Mucosa of descending colon (tissue), 3 donors: ENCODE measurements around the gene AKT3. TPM values are rescaled to one million over a fixed set of nuclear protein-coding genes. Genes with fewer than 3 reads are reported as not detected.

Experiments
- ATAC-seq: fragments of 200-7000 bp; cut with Tn5 transposase; one replicate; pipeline ENCODE4 v1.9.1; 2020; ENCODE audit warnings: mild to moderate bottlenecking, moderate library complexity
- DNase-seq, 3 donors: peaks; one replicate each; pipeline ENCODE4 v3.0.0-alpha.2; 2020
- H3K36me3 ChIP-seq: fragments of 200-600 bp; one replicate; pipeline ENCODE4 v1.8.0; 2021; ENCODE audit warnings: low read depth, mild to moderate bottlenecking
- H3K4me1 ChIP-seq: fragments of 200-600 bp; one replicate; pipeline ENCODE4 v1.8.0; 2021; ENCODE audit warnings: low read depth, mild to moderate bottlenecking
- H3K4me3 ChIP-seq: fragments of 200-600 bp; one replicate; pipeline ENCODE4 v1.8.0; 2021; ENCODE audit warnings: mild to moderate bottlenecking
- H3K9me3 ChIP-seq: fragments of 200-600 bp; one replicate; pipeline ENCODE4 v1.8.0; 2021; ENCODE audit warnings: mild to moderate bottlenecking
- intact Hi-C, 2 donors: fragments of 100-400 bp; cut with DNase I in 1 of 2; cut with micrococcal nuclease in 1 of 2; formaldehyde crosslinking; loops; one replicate each; pipeline versions ENCODE4 v1.11.0 to v1.11.1; 2022; cut with DNase I, micrococcal nuclease
- total RNA-seq, 3 donors: library from RNA; stranded (reverse); fragmentation: NEBNext Ultra II Directional in 2 of 3; extraction: Animal tissue kit (Norgen Biotek cat#: 25700) in 2 of 3; gene quantifications; one replicate each; pipeline versions ENCODE4 v1.2.1 to v1.2.4, GENCODE V29; 2021 to 2023
- TF ChIP-seq, protein P1 (sequence below): fragments of 200-600 bp; IDR thresholded peaks from one replicate; pipeline ENCODE4 v1.8.0; 2022; ENCODE audit warnings: antibody characterized with exemption, mild to moderate bottlenecking
- donor health status: DM: no; HTN: no; CAD: no; lungs with moderate emphysema.
- donor health status: DM: no; HTN: no; CAD: no.
- donor health status: DM: no; HTN: yes; CAD: no.

AKT3 gene
- total RNA-seq, 3 donors from 2014 or later: 8.2 to 119 (median 12.6) TPM

DNA sequence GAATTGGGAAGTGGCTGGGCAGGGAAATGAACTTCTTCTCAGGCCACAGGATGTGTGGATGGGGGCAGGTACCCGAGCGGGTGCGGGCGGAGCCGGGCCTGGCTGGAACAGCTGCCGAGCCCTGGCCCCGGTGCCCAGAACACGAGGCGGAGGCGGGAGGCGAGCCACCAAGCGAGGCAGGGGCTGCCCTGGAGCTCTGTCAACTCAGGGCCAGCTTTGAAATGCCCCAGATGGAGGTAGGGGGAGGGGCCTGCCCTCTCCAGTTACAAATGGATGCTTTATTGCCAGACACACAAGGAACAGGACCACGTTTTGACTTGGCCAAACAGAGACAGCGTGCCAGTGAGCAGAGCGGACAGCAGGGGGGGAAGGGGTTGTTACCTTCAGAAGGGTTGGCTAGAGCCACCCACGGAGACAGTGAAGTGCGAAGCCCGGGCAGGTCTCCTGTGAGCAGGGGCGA is 353.8 kb downstream of the AKT3 start:
- intact Hi-C loops: no loop called here
- no peaks in the 10 kb centered on the region for H3K4me1 ChIP-seq
- DNase-seq (no peak), ATAC-seq (peak; percentile 27)
- H3K36me3 ChIP-seq: no peaks in the 10 kb centered on the region
- TF ChIP-seq, protein P1, sequence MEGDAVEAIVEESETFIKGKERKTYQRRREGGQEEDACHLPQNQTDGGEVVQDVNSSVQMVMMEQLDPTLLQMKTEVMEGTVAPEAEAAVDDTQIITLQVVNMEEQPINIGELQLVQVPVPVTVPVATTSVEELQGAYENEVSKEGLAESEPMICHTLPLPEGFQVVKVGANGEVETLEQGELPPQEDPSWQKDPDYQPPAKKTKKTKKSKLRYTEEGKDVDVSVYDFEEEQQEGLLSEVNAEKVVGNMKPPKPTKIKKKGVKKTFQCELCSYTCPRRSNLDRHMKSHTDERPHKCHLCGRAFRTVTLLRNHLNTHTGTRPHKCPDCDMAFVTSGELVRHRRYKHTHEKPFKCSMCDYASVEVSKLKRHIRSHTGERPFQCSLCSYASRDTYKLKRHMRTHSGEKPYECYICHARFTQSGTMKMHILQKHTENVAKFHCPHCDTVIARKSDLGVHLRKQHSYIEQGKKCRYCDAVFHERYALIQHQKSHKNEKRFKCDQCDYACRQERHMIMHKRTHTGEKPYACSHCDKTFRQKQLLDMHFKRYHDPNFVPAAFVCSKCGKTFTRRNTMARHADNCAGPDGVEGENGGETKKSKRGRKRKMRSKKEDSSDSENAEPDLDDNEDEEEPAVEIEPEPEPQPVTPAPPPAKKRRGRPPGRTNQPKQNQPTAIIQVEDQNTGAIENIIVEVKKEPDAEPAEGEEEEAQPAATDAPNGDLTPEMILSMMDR: no peak
- no peak overlapping the region for H3K4me3 ChIP-seq
- H3K9me3 ChIP-seq: no peaks in the 10 kb centered on the region

DNA sequence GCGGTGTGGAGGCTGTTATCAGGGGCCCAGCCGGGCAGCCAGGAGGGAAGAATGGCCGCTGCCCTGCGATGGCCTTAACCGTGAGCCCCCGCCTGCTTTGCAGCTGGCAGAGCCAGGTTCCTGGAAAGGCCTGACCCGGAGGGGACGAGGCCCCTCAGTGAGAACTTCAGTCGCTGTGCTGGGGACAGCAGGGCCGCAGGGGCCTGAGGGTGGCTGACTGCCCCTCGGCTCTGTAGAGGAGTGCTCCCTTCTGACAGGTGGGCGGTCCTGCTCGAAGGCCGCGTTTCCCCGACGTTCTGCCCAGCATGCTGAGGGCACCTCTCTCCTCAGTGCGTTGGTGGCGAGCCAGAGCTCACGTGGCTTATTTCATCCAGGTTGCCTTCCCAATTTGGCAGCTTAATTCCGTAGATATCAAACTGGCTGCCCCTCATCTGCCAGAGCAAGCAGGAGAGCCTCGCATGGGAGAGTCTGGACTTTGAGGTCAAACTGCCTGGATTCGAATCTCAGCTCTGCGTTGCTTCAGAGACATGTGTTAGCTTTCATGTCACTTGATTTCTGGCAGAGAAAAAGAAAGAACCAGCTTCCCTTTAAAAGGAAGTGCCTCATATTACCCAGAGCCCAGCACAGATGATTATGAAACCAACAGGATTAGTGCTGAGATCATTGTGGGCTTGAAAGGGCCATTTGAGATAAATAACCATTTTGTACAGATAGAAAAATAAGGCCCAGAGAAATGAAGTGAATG is 354.4 kb downstream of the AKT3 start:
- H3K4me1 ChIP-seq: no peaks in the 10 kb centered on the region
- no peaks in the 10 kb centered on the region for H3K9me3 ChIP-seq
- peak; percentile 49 for ATAC-seq
- H3K36me3 ChIP-seq: no peaks in the 10 kb centered on the region
- intact Hi-C loops: no loop called here
- TF ChIP-seq, protein P1: no peak
- H3K4me3 ChIP-seq: no peak overlapping the region
- no peak for DNase-seq

DNA sequence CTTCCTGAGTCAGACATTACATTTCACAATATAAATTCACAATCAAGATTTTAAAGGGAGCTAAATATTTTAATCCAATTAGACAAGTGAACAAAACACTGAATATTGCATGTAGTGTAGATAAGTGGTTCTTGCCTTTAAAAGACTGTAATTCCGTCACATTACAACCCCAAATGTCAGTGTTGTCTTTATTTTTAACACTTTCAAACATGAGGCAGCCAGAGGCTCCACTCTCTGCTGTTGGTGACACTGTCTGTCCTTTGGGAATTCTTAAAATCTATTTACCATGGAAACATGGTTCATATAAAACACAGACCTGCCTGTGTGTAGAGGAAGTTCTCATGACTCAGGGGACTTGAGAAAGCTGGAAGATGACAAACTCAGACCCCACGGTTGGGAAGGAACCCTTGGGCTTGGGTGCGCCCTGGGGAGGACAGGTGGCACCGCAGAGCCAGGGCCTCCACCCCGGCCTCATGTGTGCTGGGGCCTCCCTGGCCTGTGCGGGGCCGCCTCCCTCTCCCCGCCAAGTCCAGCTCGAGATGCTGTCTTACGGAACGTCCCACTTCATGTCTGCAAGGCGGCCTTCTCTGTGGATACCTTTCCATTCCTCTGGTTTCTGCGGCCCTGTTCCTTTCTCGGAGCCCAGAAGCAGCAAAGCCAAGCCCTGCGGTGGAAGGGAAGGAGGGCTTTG is 355.2 kb downstream of the AKT3 start:
- Histone ChIP-seq H3K9me3 (no peaks in the 10 kb centered on the region), H3K36me3 (no peaks in the 10 kb centered on the region), H3K4me3 (no peak overlapping the region), H3K4me1 (no peaks in the 10 kb centered on the region)
- ATAC-seq: no peak
- intact Hi-C loops: no loop called here
- TF ChIP-seq, protein P1: no peak
- DNase-seq: no peak

DNA sequence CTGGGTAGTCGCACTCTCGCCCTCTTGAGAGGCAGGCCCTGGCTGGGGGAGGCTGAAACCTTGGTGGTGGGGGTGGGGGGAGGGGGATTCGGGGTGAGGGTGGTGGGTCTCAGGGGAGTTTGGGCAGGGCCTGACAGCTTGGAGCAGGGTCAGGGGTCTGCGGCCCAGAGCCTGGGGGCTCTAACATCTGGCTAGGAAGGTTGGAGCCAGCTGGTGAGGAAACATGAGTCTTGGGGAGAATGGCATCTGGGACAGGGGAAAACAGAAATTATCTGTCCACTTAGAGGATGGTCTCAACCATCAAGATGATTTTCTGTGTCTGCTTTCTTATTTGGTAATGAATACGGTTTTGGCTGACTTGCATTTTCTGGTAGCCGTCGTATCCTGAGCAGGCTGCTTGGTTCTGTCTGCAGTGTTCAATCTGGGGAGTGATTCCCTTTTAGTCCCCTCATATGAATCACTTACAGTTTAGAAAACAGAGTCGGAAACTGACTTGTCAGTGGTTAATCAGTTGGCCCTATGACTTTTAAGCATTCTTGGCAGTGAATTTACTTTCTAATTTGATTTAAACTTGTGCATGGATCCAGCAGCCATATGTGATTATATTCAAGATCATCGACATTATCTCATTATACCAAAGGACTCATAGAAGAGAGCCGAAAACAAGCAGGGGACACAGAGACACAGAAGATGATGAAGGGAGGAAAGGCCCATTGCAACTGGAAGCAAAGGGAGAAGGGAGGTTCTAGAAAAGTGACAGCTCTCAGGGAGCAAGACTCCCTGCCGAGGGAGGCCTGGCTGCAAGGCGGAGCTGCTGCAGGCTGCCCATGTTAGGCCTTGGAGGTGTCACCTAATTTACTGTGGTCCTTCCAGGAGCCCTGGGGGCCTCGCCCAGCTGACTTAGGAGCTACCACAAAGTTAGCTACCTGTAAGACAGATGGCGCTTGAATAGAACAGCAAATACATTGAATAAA is 356.6 kb downstream of the AKT3 start:
- DNase-seq: no peak
- intact Hi-C loops: no loop called here
- H3K4me3 ChIP-seq: no peak overlapping the region
- TF ChIP-seq, protein P1: no peak
- ATAC-seq: no peak
- H3K9me3 ChIP-seq: no peaks in the 10 kb centered on the region
- H3K36me3 ChIP-seq: no peaks in the 10 kb centered on the region
- no peaks in the 10 kb centered on the region for H3K4me1 ChIP-seq
